GM12878 (cell line): ENCODE data around the gene SYPL2. TPM values are rescaled to one million over a fixed set of nuclear protein-coding genes. Genes with fewer than 3 reads are reported as not detected.

ENCODE experiments used
- ATAC-seq: fragments of 200-7000 bp; cut with Tn5 transposase; 3 replicates; pipeline ENCODE4 v1.9.1; 2020; ENCODE audit warnings: mild to moderate bottlenecking, moderate library complexity
- BruUV-seq: library from RNA; stranded (reverse); fragments of 400-500 nt; replicated peaks from 2 replicates; lab custom pipeline; 2021; lab: Mats Ljungman, UMichigan
- CTCF ChIA-PET: fragments of 300-600 bp; sonication (Branson Sonifier 250); formaldehyde crosslinking; extraction: SDS; loops from one replicate; lab custom pipeline; 2021; ENCODE audit warnings: inconsistent platforms; lab: Yijun Ruan, JAX
- POLR2A ChIA-PET: fragments of 350-600 bp; formaldehyde crosslinking; extraction: SDS; loops from one replicate; lab custom pipeline; 2021; ENCODE audit warnings: inconsistent platforms; lab: Charles Lee
- RAD21 ChIA-PET: fragments of 300-600 bp; sonication (Branson Sonifier 250); formaldehyde crosslinking; loops from one replicate; lab custom pipeline; 2023; ENCODE audit warnings: antibody characterized with exemption; ENCODE audit not compliant: unreplicated experiment; lab: Charles Lee
- SMC1A ChIA-PET: fragments of 300-600 bp; sonication (Branson Sonifier 250); formaldehyde crosslinking; loops from one replicate; lab custom pipeline; 2023; ENCODE audit not compliant: unreplicated experiment, uncharacterized antibody; lab: Charles Lee
- DNase-seq: peaks from one replicate; pipeline ENCODE4 v3.0.0-alpha.2; 2011; ENCODE audit warnings: low read depth, low spot score
- FAIRE-seq: peaks from 3 replicates; lab custom pipeline; 2011; peaks lifted over from hg19 to GRCh38; lab: Jason Lieb, UNC
- H2AFZ ChIP-seq: 2 replicates; pipeline ENCODE4 v1.6.0; 2011; ENCODE audit warnings: low read depth, low read length, control low read depth; ENCODE audit not compliant: control insufficient read depth
- H3K27ac ChIP-seq: 2 replicates; pipeline ENCODE4 v1.5.1; 2011; ENCODE audit warnings: control low read depth; ENCODE audit not compliant: control insufficient read depth, insufficient read depth
- H3K27me3 ChIP-seq, 2 experiments: replicated peaks in 1 of 2; 2 replicates each; pipeline versions ENCODE4 v1.6.0 to v1.6.1; 2011; ENCODE audit warnings: low read length in 1 of 2; ENCODE audit not compliant: control insufficient read depth in 2 of 2, insufficient read depth in 2 of 2
- H3K36me3 ChIP-seq, 2 experiments: 2 replicates each; pipeline ENCODE4 v1.5.1; 2011; ENCODE audit warnings: low read length in 1 of 2; ENCODE audit not compliant: control insufficient read depth in 2 of 2, insufficient read depth in 2 of 2
- H3K4me1 ChIP-seq: 2 replicates; pipeline ENCODE4 v1.6.1; 2011; ENCODE audit warnings: mild to moderate bottlenecking, low read length, moderate library complexity, mixed read lengths; ENCODE audit not compliant: control insufficient read depth, insufficient read depth
- H3K4me2 ChIP-seq: 2 replicates; pipeline ENCODE4 v1.6.0; 2011; ENCODE audit warnings: control low read depth; ENCODE audit not compliant: control insufficient read depth, insufficient read depth
- H3K4me3 ChIP-seq: fragments of 200-600 bp; sonication (generic); 2 replicates; pipeline ENCODE4 v1.5.1; 2016
- H3K79me2 ChIP-seq: 2 replicates; pipeline ENCODE4 v1.6.0; 2011; ENCODE audit warnings: low read length; ENCODE audit not compliant: control insufficient read depth, insufficient read depth
- H3K9ac ChIP-seq: 2 replicates; pipeline ENCODE4 v1.8.0; 2011; ENCODE audit warnings: low read length, control low read depth, mixed read lengths; ENCODE audit not compliant: control insufficient read depth, insufficient read depth
- H3K9me3 ChIP-seq: replicated peaks from 3 replicates; pipeline ENCODE4 v1.5.1; 2011; ENCODE audit warnings: mild to moderate bottlenecking, low read length; ENCODE audit not compliant: control insufficient read depth, insufficient read depth
- H4K20me1 ChIP-seq: 2 replicates; pipeline ENCODE4 v1.6.0; 2011; ENCODE audit not compliant: control insufficient read depth, insufficient read depth
- BHLHE40 ChIP-seq, 2 experiments: fragments of 450-650 bp in 1 of 2; IDR thresholded peaks; 2 replicates each; pipeline ENCODE4 v1.6.1; 2011 to 2017; ENCODE audit warnings: low read depth in 2 of 2, borderline replicate concordance in 1 of 2, improper control_type of control experiment in 1 of 2, low read length in 1 of 2, mild to moderate bottlenecking in 1 of 2
- CREM ChIP-seq: IDR thresholded peaks from 2 replicates; pipeline ENCODE4 v1.6.1; 2014; ENCODE audit warnings: antibody characterized with exemption, low read depth
- PKNOX1 ChIP-seq: fragments of 450-650 bp; IDR thresholded peaks from 2 replicates; pipeline ENCODE4 v1.6.1; 2016; ENCODE audit warnings: mild to moderate bottlenecking
- WGBS: methylation state at CpG from one replicate; pipeline ENCODE4 v1.1.6; 2016; ENCODE audit warnings: low lambda C conversion rate; ENCODE audit not compliant: insufficient replicate concordance, insufficient coverage; ENCODE audit errors: missing lambda C conversion rate; 5-methylcytosine and 5-hydroxymethylcytosine counted together
- in situ Hi-C: fragments of 300-500 bp; cut with MboI; formaldehyde crosslinking; loops from 9 replicates; pipeline ENCODE4 v1.14.3; 2018; ENCODE audit warnings: mixed read lengths
- intact Hi-C: fragments of 100-400 bp; cut with micrococcal nuclease; formaldehyde crosslinking; loops from one replicate; pipeline ENCODE4 v1.14.2; 2022; ENCODE audit not compliant: unreplicated experiment
- polyA plus RNA-seq, 11 experiments: library from polyadenylated mRNA; depleted of rRNA in 4 of 11; unstranded in 6 of 11; stranded (reverse) in 5 of 11; fragments of >200 nt; fragmentation: Nextera tagmentation in 4 of 11; fragmentation: Illumina TruSeq in 1 of 11; extraction: Ambion mirVana in 4 of 11; extraction: Trizol in 1 of 11; gene quantifications; 1 replicate in 1 of 11; 2 replicates in 10 of 11; pipeline versions ENCODE4 v1.2.1 to v1.2.3, GENCODE V29; 2011 to 2016; ENCODE audit warnings: inconsistent platforms in 2 of 11, missing spikeins in 2 of 11, low read depth in 1 of 11
- total RNA-seq, 4 experiments: library from RNA; depleted of rRNA in 3 of 4; stranded (reverse); fragments of >200 nt in 3 of 4; fragmentation: Illumina TruSeq in 1 of 4; extraction: Trizol in 1 of 4; gene quantifications; 2 replicates each; pipeline versions ENCODE4 v1.2.1 to v1.2.3, GENCODE V29; 2013 to 2021
- TF ChIP-seq, protein P1 (sequence below): fragments of 150-350 bp; IDR thresholded peaks from 2 replicates; pipeline ENCODE4 v1.6.1; 2016; ENCODE audit warnings: low read depth, low read length
- TF ChIP-seq, protein P2 (sequence below): fragments of 450-650 bp; IDR thresholded peaks from 2 replicates; pipeline ENCODE4 v1.6.1; 2017; ENCODE audit warnings: mild to moderate bottlenecking

The SYPL2 gene
- total and polyA plus RNA-seq, 10 of the 15 experiments (the other 5 are each of a cell fraction or from before 2014, with no cell fraction given): 0.04 to 0.11 (median 0.06) TPM; not detected in 3

DNA sequence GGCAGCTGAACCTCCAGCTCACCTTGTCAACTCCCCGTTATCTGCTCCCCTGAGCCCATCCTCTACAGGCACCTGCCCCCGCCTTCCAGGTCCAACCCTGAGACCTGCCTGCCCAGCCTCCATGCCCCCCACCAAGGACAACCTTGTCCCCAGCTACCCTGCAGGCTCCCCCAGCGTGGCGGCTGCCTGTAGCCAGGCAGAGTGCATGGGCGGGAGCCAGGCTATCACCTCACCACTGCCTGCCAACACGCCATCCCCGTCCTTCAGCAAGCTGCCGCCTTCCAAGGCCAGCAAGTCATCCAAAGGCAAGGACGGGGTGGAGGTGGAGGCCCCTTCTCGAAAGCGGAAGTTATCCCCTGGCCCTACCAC is 24.6 kb downstream of the SYPL2 start:
- no peak for FAIRE-seq
- Histone ChIP-seq H3K9ac (no peak overlapping the region), H3K36me3 (peaks cover 2 to 7% of the 10 kb centered on the region in 2 experiments), H4K20me1 (no peaks in the 10 kb centered on the region), H3K4me1 (peaks cover 4% of the 10 kb centered on the region), H3K27me3 (no peaks in the 10 kb centered on the region), H3K4me2 (no peak overlapping the region), H2AFZ (no peak overlapping the region), H3K4me3 (no peak overlapping the region), H3K27ac (no peak overlapping the region), H3K79me2 (peaks cover 9% of the 10 kb centered on the region), H3K9me3 (no peaks in the 10 kb centered on the region)
- no peak for DNase-seq
- ChIA-PET SMC1A (interaction anchor here (0.7 to 14.4 kb wide), 9 partner anchors 8 to 231 kb away, joined by 3 to 431 read pairs (median 4); partner anchors contain the start of genes GNAI3 and PSMA5), CTCF (interaction anchor here (0.6 to 26.7 kb wide), 19 partner anchors 9 to 513 kb away, joined by 3 to 1280 read pairs (median 4); partner anchors contain the start of genes AMIGO1, GPR61 and PSRC1), POLR2A (interaction anchor here (1.1 to 1.5 kb wide), 2 partner anchors 40 to 42 kb away, joined by 5 to 7 read pairs; no protein-coding TSS in a partner anchor), RAD21 (interaction anchor here (1.0 to 13.4 kb wide), 3 partner anchors 9 to 46 kb away, joined by 3 to 422 read pairs (median 5); no protein-coding TSS in a partner anchor)
- BruUV-seq: no TSS peak
- 67% methylated on average over 11 of the region's 11 CpGs for WGBS
- in situ Hi-C loops: loop anchor here (5.0 kb wide), 1 partner anchor 41 kb away; no protein-coding TSS in a partner anchor
- TF ChIP-seq PKNOX1 (no peak), BHLHE40 (IDR thresholded peaks at IDR 0.05; ENCODE audit: borderline replicate concordance in 1 of 2, low read depth in 2 of 2, low read length in 1 of 2) (0 out of 4 replicates have a peak, but pooled peaks of 1 of the 2 experiments have one; percentile 7)
- no peak for ATAC-seq
- intact Hi-C loops: loop anchor here (1.0 to 5.0 kb wide), 2 partner anchors 41 to 131 kb away; no protein-coding TSS in a partner anchor

DNA sequence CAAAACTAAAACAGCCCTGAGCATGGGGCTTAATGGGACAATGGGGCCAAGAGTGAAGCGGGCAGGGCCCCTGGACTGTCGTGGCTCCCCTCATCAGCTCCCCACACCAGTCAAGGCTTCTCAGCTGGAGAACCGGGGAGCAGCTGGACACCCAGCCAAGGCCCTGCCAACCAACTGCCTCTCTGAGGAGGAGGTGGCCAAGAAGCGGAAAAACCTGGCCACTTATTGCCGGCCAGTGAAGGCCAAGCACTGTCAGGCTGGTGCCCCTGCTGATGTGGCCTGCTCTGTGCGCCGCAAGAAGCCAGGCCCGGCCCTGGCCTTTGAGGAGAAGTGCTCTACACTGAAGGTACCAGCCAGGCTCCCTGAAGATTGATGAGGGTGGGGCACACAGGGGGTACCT is 25.0 kb downstream of the SYPL2 start:
- DNase-seq (no peak), FAIRE-seq (no peak), ATAC-seq (no peak)
- no peaks in the 10 kb centered on the region for H3K27me3 ChIP-seq
- H3K9me3 ChIP-seq: no peaks in the 10 kb centered on the region
- H3K4me3 ChIP-seq: no peak overlapping the region
- ChIA-PET RAD21 (interaction anchor here (1.5 to 13.4 kb wide), 2 partner anchors 8 to 40 kb away, joined by 5 to 422 read pairs; no protein-coding TSS in a partner anchor), SMC1A (interaction anchor here (0.7 to 14.4 kb wide), 7 partner anchors 8 to 232 kb away, joined by 3 to 431 read pairs (median 4); no protein-coding TSS in a partner anchor), CTCF (interaction anchor here (0.6 to 26.7 kb wide), 16 partner anchors 7 to 494 kb away, joined by 3 to 1280 read pairs (median 6); partner anchors contain the start of genes AMIGO1, ATXN7L2, GNAI3 and GPR61), POLR2A (interaction anchor here (1.1 to 1.5 kb wide), 2 partner anchors 40 to 41 kb away, joined by 5 to 7 read pairs; no protein-coding TSS in a partner anchor)
- no peak overlapping the region for H2AFZ ChIP-seq
- H4K20me1 ChIP-seq: no peaks in the 10 kb centered on the region
- H3K9ac ChIP-seq: no peak overlapping the region
- no peak overlapping the region for H3K4me2 ChIP-seq
- peaks cover 9% of the 10 kb centered on the region for H3K79me2 ChIP-seq
- H3K4me1 ChIP-seq: peaks cover 4% of the 10 kb centered on the region
- WGBS: 80% methylated on average over 8 of the region's 8 CpGs
- in situ Hi-C loops: loop anchor here (5.0 kb wide), 1 partner anchor 41 kb away; no protein-coding TSS in a partner anchor
- H3K36me3 ChIP-seq: peaks cover 5 to 8% of the 10 kb centered on the region in 2 experiments; a peak in 3 of 4 replicates
- no TSS peak for BruUV-seq
- intact Hi-C loops: loop anchor here (5.0 kb wide), 1 partner anchor 131 kb away; no protein-coding TSS in a partner anchor
- no peak overlapping the region for H3K27ac ChIP-seq
- TF ChIP-seq, protein P1, sequence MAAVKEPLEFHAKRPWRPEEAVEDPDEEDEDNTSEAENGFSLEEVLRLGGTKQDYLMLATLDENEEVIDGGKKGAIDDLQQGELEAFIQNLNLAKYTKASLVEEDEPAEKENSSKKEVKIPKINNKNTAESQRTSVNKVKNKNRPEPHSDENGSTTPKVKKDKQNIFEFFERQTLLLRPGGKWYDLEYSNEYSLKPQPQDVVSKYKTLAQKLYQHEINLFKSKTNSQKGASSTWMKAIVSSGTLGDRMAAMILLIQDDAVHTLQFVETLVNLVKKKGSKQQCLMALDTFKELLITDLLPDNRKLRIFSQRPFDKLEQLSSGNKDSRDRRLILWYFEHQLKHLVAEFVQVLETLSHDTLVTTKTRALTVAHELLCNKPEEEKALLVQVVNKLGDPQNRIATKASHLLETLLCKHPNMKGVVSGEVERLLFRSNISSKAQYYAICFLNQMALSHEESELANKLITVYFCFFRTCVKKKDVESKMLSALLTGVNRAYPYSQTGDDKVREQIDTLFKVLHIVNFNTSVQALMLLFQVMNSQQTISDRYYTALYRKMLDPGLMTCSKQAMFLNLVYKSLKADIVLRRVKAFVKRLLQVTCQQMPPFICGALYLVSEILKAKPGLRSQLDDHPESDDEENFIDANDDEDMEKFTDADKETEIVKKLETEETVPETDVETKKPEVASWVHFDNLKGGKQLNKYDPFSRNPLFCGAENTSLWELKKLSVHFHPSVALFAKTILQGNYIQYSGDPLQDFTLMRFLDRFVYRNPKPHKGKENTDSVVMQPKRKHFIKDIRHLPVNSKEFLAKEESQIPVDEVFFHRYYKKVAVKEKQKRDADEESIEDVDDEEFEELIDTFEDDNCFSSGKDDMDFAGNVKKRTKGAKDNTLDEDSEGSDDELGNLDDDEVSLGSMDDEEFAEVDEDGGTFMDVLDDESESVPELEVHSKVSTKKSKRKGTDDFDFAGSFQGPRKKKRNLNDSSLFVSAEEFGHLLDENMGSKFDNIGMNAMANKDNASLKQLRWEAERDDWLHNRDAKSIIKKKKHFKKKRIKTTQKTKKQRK: no peak
- TF ChIP-seq, protein P2, sequence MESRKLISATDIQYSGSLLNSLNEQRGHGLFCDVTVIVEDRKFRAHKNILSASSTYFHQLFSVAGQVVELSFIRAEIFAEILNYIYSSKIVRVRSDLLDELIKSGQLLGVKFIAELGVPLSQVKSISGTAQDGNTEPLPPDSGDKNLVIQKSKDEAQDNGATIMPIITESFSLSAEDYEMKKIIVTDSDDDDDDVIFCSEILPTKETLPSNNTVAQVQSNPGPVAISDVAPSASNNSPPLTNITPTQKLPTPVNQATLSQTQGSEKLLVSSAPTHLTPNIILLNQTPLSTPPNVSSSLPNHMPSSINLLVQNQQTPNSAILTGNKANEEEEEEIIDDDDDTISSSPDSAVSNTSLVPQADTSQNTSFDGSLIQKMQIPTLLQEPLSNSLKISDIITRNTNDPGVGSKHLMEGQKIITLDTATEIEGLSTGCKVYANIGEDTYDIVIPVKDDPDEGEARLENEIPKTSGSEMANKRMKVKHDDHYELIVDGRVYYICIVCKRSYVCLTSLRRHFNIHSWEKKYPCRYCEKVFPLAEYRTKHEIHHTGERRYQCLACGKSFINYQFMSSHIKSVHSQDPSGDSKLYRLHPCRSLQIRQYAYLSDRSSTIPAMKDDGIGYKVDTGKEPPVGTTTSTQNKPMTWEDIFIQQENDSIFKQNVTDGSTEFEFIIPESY: no peak
- TF ChIP-seq CREM: no peak
